Measurements from ENCODE around the gene SLC11A1. TPM values are rescaled to one million over a fixed set of nuclear protein-coding genes. Genes with fewer than 3 reads are reported as not detected.
A peak's percentile ranks its signal among the peaks of the same experiment; 100 is the strongest.

The SLC11A1 gene
- polyA plus RNA-seq, 1 donor (not counting 4 experiments of a cell fraction or from before 2014, with no cell fraction given) = 0.46 TPM

DNA sequence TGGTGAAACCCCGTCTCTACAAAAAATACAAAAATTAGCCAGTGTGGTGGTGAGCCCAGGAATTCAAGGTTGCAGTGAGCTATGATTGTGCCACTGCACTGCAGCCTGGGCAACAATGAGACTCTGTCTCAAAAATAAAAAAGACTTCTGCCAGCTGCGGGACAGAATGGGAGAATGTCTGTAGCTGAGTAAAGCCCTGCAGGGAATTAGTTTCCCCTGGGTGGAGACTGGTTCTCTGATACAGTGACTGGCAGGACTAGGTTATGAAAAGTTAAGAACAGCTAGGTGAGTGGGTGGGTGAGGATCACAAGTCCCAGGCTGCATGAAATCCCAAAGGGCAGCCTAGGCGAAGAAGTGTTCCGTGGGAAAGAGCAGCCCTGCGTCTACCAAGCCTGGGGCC lies 39.2 kb upstream of the SLC11A1 start:
- Histone ChIP-seq H3K4me3 (ENCODE audit: control insufficient read depth in 2 of 3, extremely low read depth in 1 of 3, insufficient read depth in 2 of 3, low read depth in 1 of 3, low read length in 3 of 3) (no peak overlapping the region), H3K27ac (ENCODE audit: control insufficient read depth, insufficient read depth, low read length) (no peak overlapping the region), H3K9ac (ENCODE audit: control insufficient read depth, extremely low read depth, insufficient read depth, low read length) (no peak overlapping the region), H3K9me3 (ENCODE audit: control insufficient read depth, low read depth, low read length) (no peaks in the 10 kb centered on the region), H3K79me2 (ENCODE audit: control insufficient read depth, insufficient read depth, low read length) (no peaks in the 10 kb centered on the region), H3K9me1 (ENCODE audit: control insufficient read depth, extremely low read depth, insufficient read depth, low read length) (no peaks in the 10 kb centered on the region), H3K4me2 (ENCODE audit: control insufficient read depth, extremely low read depth, insufficient read depth, low read depth, low read length) (no peak overlapping the region), H3K27me3 (ENCODE audit: control insufficient read depth, extremely low read depth, insufficient read depth, low read length) (no peaks in the 10 kb centered on the region), H3K4me1 (ENCODE audit: control insufficient read depth, extremely low read depth, insufficient read depth, low read length) (peaks cover 12% of the 10 kb centered on the region), H3K36me3 (ENCODE audit: control insufficient read depth in 2 of 2, extremely low read depth in 1 of 2, insufficient read depth in 2 of 2, low read length in 2 of 2) (no peaks in the 10 kb centered on the region), H4K20me1 (ENCODE audit: control insufficient read depth, extremely low read depth, insufficient read depth, low read length) (no peaks in the 10 kb centered on the region), H2AFZ (ENCODE audit: control insufficient read depth, low read length) (no peak overlapping the region)
- dilution Hi-C loops (cut with MboI; ENCODE audit: extremely low pct_ligation_motif_present, low sequenced_read_pairs) = no loop called here
- no peak for TF ChIP-seq EZH2 (IDR thresholded peaks at IDR 0.05; ENCODE audit: low read length)
- TF ChIP-seq, protein P1, sequence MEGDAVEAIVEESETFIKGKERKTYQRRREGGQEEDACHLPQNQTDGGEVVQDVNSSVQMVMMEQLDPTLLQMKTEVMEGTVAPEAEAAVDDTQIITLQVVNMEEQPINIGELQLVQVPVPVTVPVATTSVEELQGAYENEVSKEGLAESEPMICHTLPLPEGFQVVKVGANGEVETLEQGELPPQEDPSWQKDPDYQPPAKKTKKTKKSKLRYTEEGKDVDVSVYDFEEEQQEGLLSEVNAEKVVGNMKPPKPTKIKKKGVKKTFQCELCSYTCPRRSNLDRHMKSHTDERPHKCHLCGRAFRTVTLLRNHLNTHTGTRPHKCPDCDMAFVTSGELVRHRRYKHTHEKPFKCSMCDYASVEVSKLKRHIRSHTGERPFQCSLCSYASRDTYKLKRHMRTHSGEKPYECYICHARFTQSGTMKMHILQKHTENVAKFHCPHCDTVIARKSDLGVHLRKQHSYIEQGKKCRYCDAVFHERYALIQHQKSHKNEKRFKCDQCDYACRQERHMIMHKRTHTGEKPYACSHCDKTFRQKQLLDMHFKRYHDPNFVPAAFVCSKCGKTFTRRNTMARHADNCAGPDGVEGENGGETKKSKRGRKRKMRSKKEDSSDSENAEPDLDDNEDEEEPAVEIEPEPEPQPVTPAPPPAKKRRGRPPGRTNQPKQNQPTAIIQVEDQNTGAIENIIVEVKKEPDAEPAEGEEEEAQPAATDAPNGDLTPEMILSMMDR (optimal IDR thresholded peaks at IDR 0.05 in 1 of 3, IDR thresholded peaks at IDR 0.05 in 1 of 3, conservative IDR thresholded peaks at IDR 0.05 in 1 of 3; ENCODE audit: extremely low read depth in 1 of 3, insufficient read depth in 2 of 3, low read length in 3 of 3) = no peak
- FAIRE-seq (no peak), DNase-seq (ENCODE audit: low read depth, low spot score) (no peak)

DNA sequence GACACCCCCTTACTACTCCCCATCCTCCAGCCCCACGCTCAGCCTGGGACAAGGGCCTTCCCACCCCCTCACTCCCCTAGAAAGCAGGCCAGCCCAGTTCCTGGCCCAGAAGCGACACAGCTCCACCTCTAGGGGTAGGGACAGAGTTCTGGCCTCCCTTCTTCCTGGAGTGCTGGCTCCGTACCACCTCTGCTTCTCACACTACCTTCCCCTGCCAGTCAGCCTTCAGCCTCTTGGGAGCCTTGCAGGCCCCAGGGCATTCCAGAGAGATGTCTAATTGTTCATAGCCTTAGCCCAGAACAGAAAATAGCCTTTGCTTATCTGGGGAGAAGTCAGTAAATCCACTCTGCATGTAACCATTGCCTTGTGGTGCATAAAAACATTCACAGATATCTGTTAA lies 38.5 kb upstream of the SLC11A1 start:
- Histone ChIP-seq H3K36me3 (ENCODE audit: control insufficient read depth in 2 of 2, extremely low read depth in 1 of 2, insufficient read depth in 2 of 2, low read length in 2 of 2) (no peaks in the 10 kb centered on the region), H2AFZ (ENCODE audit: control insufficient read depth, low read length) (no peak overlapping the region), H4K20me1 (ENCODE audit: control insufficient read depth, extremely low read depth, insufficient read depth, low read length) (no peaks in the 10 kb centered on the region), H3K4me2 (ENCODE audit: control insufficient read depth, extremely low read depth, insufficient read depth, low read depth, low read length) (no peak overlapping the region), H3K27ac (ENCODE audit: control insufficient read depth, insufficient read depth, low read length) (no peak overlapping the region), H3K9me3 (ENCODE audit: control insufficient read depth, low read depth, low read length) (no peaks in the 10 kb centered on the region), H3K9ac (ENCODE audit: control insufficient read depth, extremely low read depth, insufficient read depth, low read length) (no peak overlapping the region), H3K9me1 (ENCODE audit: control insufficient read depth, extremely low read depth, insufficient read depth, low read length) (no peaks in the 10 kb centered on the region), H3K4me3 (ENCODE audit: control insufficient read depth in 2 of 3, extremely low read depth in 1 of 3, insufficient read depth in 2 of 3, low read depth in 1 of 3, low read length in 3 of 3) (no peak overlapping the region), H3K4me1 (ENCODE audit: control insufficient read depth, extremely low read depth, insufficient read depth, low read length) (peaks cover 12% of the 10 kb centered on the region), H3K79me2 (ENCODE audit: control insufficient read depth, insufficient read depth, low read length) (no peaks in the 10 kb centered on the region), H3K27me3 (ENCODE audit: control insufficient read depth, extremely low read depth, insufficient read depth, low read length) (no peaks in the 10 kb centered on the region)
- TF ChIP-seq, protein P1 (optimal IDR thresholded peaks at IDR 0.05 in 1 of 3, IDR thresholded peaks at IDR 0.05 in 1 of 3, conservative IDR thresholded peaks at IDR 0.05 in 1 of 3; ENCODE audit: extremely low read depth in 1 of 3, insufficient read depth in 2 of 3, low read length in 3 of 3) = no peak
- TF ChIP-seq EZH2 (IDR thresholded peaks at IDR 0.05; ENCODE audit: low read length) = no peak
- dilution Hi-C loops (cut with MboI; ENCODE audit: extremely low pct_ligation_motif_present, low sequenced_read_pairs) = no loop called here
- FAIRE-seq = peak; percentile 61
- DNase-seq (ENCODE audit: low read depth, low spot score) = no peak

Data from keratinocyte (primary cell).